GM12891 (cell line): ENCODE data around the gene LDLRAD3.

Experiments
- DNase-seq: peaks from one replicate; pipeline ENCODE4 v3.0.0; 2011; ENCODE audit warnings: low spot score; ENCODE audit not compliant: insufficient read length
- FAIRE-seq: peaks from 2 replicates; lab custom pipeline; 2011; peaks lifted over from hg19 to GRCh38; lab: Jason Lieb, UNC
- PAX5 ChIP-seq: IDR thresholded peaks from 2 replicates; pipeline ENCODE4 v1.6.1; 2011; ENCODE audit warnings: low read length, moderate library complexity, mild to moderate bottlenecking; ENCODE audit not compliant: insufficient read depth, severe bottlenecking
- POLR2A ChIP-seq: IDR thresholded peaks from 2 replicates; pipeline ENCODE4 v1.6.1; 2011; ENCODE audit warnings: low read depth, low read length, control low read depth
- POLR2AphosphoS5 ChIP-seq: IDR thresholded peaks from 2 replicates; pipeline ENCODE4 v1.6.1; 2011; ENCODE audit warnings: low read depth, low read length, control low read depth
- POU2F2 ChIP-seq: IDR thresholded peaks from 2 replicates; pipeline ENCODE4 v1.6.1; 2011; ENCODE audit warnings: low read depth, mild to moderate bottlenecking, control low read depth, low read length, moderate library complexity
- SPI1 ChIP-seq: IDR thresholded peaks from 2 replicates; pipeline ENCODE4 v1.6.1; 2011; ENCODE audit warnings: low read depth, low read length, control low read depth
- TAF1 ChIP-seq: IDR thresholded peaks from 2 replicates; pipeline ENCODE4 v1.6.1; 2011; ENCODE audit warnings: low read depth, low read length, control low read depth

Gene LDLRAD3

GRCh38 chr11:36131721-36132397 lies 188.0 kb downstream of the LDLRAD3 start:
- no peak for TF ChIP-seq SPI1
- no peak for TF ChIP-seq POU2F2
- no peak for TF ChIP-seq TAF1
- TF ChIP-seq POLR2A = no peak
- TF ChIP-seq POLR2AphosphoS5 = no peak
- TF ChIP-seq PAX5 = no peak
- DNase-seq = peak; percentile 33
- peak; percentile 76 for FAIRE-seq

GRCh38 chr11:36132940-36133339 lies 189.1 kb downstream of the LDLRAD3 start:
- TF ChIP-seq SPI1 = no peak
- TF ChIP-seq POU2F2 = no peak
- no peak for TF ChIP-seq PAX5
- no peak for TF ChIP-seq POLR2A
- TF ChIP-seq POLR2AphosphoS5 = no peak
- no peak for TF ChIP-seq TAF1
- FAIRE-seq = no peak
- no peak for DNase-seq

DNA sequence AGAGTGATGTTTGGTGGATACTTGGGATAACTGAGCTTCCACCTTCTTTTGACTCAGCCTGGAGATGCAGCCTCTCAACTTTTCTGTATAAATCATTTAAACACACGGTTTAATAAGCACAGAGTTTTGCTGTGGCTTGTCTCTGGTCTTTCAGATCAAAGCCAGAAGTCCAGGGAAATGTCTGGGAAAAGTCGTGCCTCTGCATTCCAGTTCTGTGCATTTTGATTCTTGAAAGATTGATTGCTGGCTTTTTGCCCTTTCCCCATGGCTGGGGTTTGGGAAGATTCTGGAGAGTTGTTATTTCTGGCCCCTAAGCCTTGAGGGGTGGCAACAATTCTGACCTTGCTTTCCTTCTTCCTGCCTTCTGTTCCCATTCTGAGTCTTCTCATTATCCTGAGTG lies 191.2 kb downstream of the LDLRAD3 start:
- FAIRE-seq (no peak), DNase-seq (no peak)
- TF ChIP-seq TAF1 = no peak
- TF ChIP-seq SPI1 = no peak
- no peak for TF ChIP-seq POLR2A
- no peak for TF ChIP-seq POU2F2
- TF ChIP-seq PAX5 = no peak
- TF ChIP-seq POLR2AphosphoS5 = no peak

GRCh38 chr11:36139767-36140166 lies 195.9 kb downstream of the LDLRAD3 start:
- no peak for FAIRE-seq

DNA sequence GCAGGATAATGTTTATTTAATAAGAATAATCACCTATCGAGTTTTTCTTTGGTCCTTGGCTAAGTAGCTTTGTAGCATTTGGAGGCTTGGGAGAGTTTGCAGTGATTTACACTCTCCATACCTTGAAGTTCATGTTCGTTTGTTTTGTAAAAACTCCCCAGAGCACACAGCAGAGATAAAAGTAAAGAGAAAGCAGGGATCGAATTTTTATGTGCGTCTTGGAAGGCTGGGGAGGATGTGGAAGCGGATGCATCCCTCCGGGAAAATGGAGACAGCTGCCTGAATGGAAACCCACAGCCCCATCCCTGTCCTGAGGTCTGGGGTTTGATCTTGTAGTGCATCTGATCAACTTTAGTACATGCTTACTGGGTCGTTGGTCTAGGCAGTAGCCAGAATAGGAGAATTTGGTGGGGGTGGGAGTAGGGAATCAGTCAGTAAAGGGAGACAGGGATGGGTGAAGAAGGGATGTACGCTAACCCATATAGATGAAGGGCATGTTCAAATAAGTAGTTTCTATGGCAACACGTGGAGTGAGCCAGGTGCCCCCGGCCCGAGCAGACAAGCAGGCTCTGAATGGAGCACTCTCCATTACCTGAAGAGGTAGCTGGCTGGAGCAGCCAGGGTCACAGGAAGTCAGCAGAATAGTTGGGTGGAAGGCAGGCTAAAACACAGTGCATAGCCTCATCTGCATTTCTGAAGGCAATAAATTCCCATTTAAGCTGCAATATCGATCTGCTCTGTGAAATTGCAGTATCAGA lies 197.5 kb downstream of the LDLRAD3 start:
- no peak for FAIRE-seq
- TF ChIP-seq POLR2AphosphoS5 (no peak), TAF1 (no peak)
- no peak for DNase-seq

More at GRCh38 chr11:36139767-36140166, 195.9 kb downstream of the LDLRAD3 start:
- no peak for TF ChIP-seq POLR2AphosphoS5
- TF ChIP-seq POLR2A = no peak
- no peak for TF ChIP-seq SPI1
- TF ChIP-seq PAX5 = no peak
- no peak for TF ChIP-seq TAF1
- no peak for TF ChIP-seq POU2F2
- DNase-seq = no peak

GRCh38 chr11:36141956-36142355 lies 198.1 kb downstream of the LDLRAD3 start:
- no peak for FAIRE-seq
- DNase-seq = no peak
- TF ChIP-seq POU2F2 = no peak
- TF ChIP-seq PAX5 = no peak
- TF ChIP-seq TAF1 = no peak
- no peak for TF ChIP-seq POLR2AphosphoS5
- TF ChIP-seq SPI1 = no peak
- no peak for TF ChIP-seq POLR2A

DNA sequence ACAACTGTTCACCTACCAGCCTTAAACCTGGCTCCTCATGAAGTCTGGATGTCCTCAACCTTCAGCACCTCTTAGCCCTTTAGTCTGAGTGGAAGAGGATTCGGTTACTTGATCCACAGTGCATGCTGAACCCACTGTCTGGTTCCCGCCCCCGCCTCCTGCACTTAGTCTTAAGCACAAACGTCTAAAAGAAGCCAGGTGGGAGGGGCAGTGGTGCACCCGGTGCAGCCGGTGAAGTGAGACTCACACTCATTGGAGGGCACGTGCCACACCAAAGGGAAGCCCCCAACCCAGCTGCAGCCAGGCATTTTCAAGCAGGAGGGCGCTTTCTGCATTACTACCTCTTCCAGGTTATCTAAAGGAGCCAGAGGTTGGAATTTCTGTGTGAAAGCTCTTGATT lies 198.6 kb downstream of the LDLRAD3 start:
- TF ChIP-seq TAF1 = no peak
- TF ChIP-seq POLR2AphosphoS5 = no peak
- TF ChIP-seq POLR2A = no peak
- no peak for TF ChIP-seq PAX5
- TF ChIP-seq SPI1 = no peak
- TF ChIP-seq POU2F2 = no peak
- no peak for DNase-seq
- FAIRE-seq = no peak

DNA sequence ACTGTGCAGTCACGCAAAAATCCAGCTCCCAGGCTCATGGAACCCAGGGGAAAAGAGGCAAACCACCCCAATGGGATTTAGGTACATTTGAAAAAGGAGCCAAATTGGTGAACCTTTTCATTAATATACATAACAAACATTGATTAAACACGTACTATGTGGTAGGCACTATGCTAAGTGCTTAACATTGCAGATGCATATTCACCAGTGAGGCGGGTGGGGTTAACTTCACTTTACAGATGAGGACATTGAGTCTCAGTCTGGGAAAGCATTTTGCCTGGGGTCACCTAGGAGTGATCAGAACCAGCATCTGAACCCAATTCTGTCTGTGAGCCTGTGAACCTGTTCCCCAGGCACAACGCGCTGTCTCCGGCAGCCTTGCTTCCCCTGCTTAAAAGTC lies 199.0 kb downstream of the LDLRAD3 start:
- TF ChIP-seq POLR2A (no peak), SPI1 (no peak), POU2F2 (no peak), PAX5 (no peak), TAF1 (no peak), POLR2AphosphoS5 (no peak)
- DNase-seq = no peak
- FAIRE-seq = no peak

GRCh38 chr11:36146437-36146836 lies 202.6 kb downstream of the LDLRAD3 start:
- FAIRE-seq (no peak), DNase-seq (no peak)
- TF ChIP-seq SPI1 (no peak), POLR2AphosphoS5 (no peak), POLR2A (no peak), POU2F2 (no peak), TAF1 (no peak), PAX5 (no peak)

DNA sequence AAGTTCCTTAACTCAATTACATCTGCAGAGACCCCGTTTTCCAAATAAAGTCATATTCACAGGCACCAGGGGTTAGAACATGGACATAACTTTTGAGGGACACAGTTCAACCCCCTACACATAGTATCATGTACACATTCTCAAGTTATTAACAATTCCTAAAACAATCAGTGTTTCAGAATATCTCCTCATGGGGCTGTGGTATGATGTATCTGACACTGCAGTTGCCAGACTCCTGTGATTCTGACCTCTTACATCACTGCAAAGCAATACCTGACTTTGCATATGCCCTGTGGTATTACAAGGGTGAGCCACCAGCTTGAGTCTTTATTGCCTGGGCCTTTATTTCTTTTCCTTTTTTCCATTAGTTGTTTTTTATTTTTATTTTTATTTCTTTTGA lies 203.6 kb downstream of the LDLRAD3 start:
- no peak for TF ChIP-seq TAF1
- TF ChIP-seq POLR2A = no peak
- TF ChIP-seq POLR2AphosphoS5 = no peak
- no peak for TF ChIP-seq PAX5
- no peak for TF ChIP-seq POU2F2
- no peak for TF ChIP-seq SPI1
- FAIRE-seq = no peak

More for the DNA sequence above, 203.6 kb downstream of the LDLRAD3 start:
- DNase-seq = no peak
